Neural crest cell (in vitro differentiated cells): ENCODE results near the gene NUP93. TPM values are rescaled to one million over a fixed set of nuclear protein-coding genes. Genes with fewer than 3 reads are reported as not detected.

Experiments
- DNase-seq: peaks from one replicate; pipeline ENCODE4 v3.0.0; 2021; ENCODE audit warnings: low read depth, mixed read lengths, low spot score
- H3K27ac Mint-ChIP-seq: one replicate; pipeline ENCODE4 v1.8.0; 2021; ENCODE audit warnings: mild to moderate bottlenecking, mixed read lengths; ENCODE audit not compliant: unreplicated experiment
- H3K27me3 Mint-ChIP-seq: 2 replicates; pipeline ENCODE4 v1.8.0; 2021; ENCODE audit warnings: low read depth, mild to moderate bottlenecking, mixed read lengths
- H3K36me3 Mint-ChIP-seq: 2 replicates; pipeline ENCODE4 v1.8.0; 2021; ENCODE audit warnings: low read depth, mild to moderate bottlenecking, mixed read lengths
- H3K4me1 Mint-ChIP-seq: 2 replicates; pipeline ENCODE4 v1.8.0; 2021; ENCODE audit warnings: mixed read lengths
- H3K4me3 Mint-ChIP-seq: one replicate; pipeline ENCODE4 v1.8.0; 2021; ENCODE audit warnings: mild to moderate bottlenecking, mixed read lengths
- H3K9me3 Mint-ChIP-seq: 2 replicates; pipeline ENCODE4 v1.8.0; 2021; ENCODE audit warnings: mixed read lengths
- CTCF ChIP-seq: fragments of 200-600 bp; sonication (generic); conservative IDR thresholded peaks from 2 replicates; pipeline ENCODE4 v1.5.0; 2021; ENCODE audit warnings: antibody characterized with exemption, mild to moderate bottlenecking
- total RNA-seq: library from RNA; stranded (reverse); gene quantifications from 2 replicates; pipeline ENCODE4 v1.2.1, GENCODE V29; 2021

NUP93 gene
- total RNA-seq, 1 donor from 2014 or later: 152 TPM

DNA sequence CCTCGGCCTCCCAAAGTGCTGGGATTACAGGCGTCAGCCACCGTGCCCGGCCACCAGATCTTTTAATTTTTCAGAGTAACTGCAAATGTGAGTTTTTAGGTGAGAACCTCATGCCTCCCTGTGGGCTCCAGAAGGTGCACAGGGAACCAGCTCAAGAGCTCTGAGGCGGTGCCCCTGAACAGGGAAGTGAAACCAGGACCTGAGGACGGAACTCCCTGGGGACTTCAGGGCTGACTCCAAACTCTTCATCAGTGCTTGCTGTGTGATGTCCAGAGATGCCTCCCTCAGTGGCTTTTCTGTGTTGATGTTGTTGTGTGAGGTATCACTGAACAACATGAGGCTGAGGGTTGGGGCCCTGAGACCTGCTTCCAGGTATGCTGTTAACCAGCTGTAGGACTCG, 158.9 kb downstream of the NUP93 start:
- Mint-ChIP-seq H3K27ac (no peak overlapping the region), H3K36me3 (no peaks in the 10 kb centered on the region), H3K4me1 (no peaks in the 10 kb centered on the region), H3K4me3 (no peak overlapping the region), H3K9me3 (peaks cover 5% of the 10 kb centered on the region), H3K27me3 (no peaks in the 10 kb centered on the region)
- DNase-seq: no peak
- no peak for TF ChIP-seq CTCF

GRCh38 chr16:56889206-56889605, 159.3 kb downstream of the NUP93 start:
- H3K27ac Mint-ChIP-seq: no peak overlapping the region
- TF ChIP-seq CTCF: no peak
- no peaks in the 10 kb centered on the region for H3K27me3 Mint-ChIP-seq
- H3K4me3 Mint-ChIP-seq: no peak overlapping the region
- no peaks in the 10 kb centered on the region for H3K4me1 Mint-ChIP-seq
- no peaks in the 10 kb centered on the region for H3K36me3 Mint-ChIP-seq
- DNase-seq: no peak
- H3K9me3 Mint-ChIP-seq: peaks cover 5% of the 10 kb centered on the region

DNA sequence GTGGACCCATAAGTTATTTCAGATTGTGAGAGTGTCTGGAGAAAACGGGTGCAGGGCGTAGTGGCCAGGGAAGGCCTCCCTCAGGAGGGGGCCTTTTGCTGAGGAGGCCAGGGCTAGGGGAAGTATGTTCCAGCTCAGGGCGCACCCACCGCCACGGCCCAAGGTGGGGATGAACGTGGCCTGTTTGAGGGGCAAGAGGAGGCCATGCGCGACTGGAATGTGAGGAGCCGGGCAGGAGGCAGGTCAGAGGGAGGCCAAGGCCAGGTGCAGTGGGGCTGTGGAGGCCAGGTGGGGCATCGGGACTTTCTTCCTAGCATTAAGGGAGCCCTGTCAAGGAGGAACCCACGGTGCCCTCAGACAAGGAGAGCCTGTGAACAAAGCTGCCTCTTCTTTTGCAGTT, 161.8 kb downstream of the NUP93 start:
- no peaks in the 10 kb centered on the region for H3K4me1 Mint-ChIP-seq
- no peak for DNase-seq
- no peaks in the 10 kb centered on the region for H3K9me3 Mint-ChIP-seq
- no peak overlapping the region for H3K4me3 Mint-ChIP-seq
- no peaks in the 10 kb centered on the region for H3K36me3 Mint-ChIP-seq
- no peaks in the 10 kb centered on the region for H3K27me3 Mint-ChIP-seq
- no peak for TF ChIP-seq CTCF
- no peak overlapping the region for H3K27ac Mint-ChIP-seq

- DNase-seq: no peak
- H3K4me3 Mint-ChIP-seq: no peak overlapping the region
- H3K9me3 Mint-ChIP-seq: no peaks in the 10 kb centered on the region
- no peaks in the 10 kb centered on the region for H3K36me3 Mint-ChIP-seq
- TF ChIP-seq CTCF: no peak
- no peaks in the 10 kb centered on the region for H3K27me3 Mint-ChIP-seq
- no peak overlapping the region for H3K27ac Mint-ChIP-seq
- no peaks in the 10 kb centered on the region for H3K4me1 Mint-ChIP-seq
These were observed 162.8 kb downstream of the NUP93 start for GRCh38 chr16:56892705-56893104.

- no peaks in the 10 kb centered on the region for H3K4me1 Mint-ChIP-seq
- no peaks in the 10 kb centered on the region for H3K27me3 Mint-ChIP-seq
- DNase-seq: no peak
- H3K4me3 Mint-ChIP-seq: no peak overlapping the region
- H3K27ac Mint-ChIP-seq: no peak overlapping the region
- H3K36me3 Mint-ChIP-seq: no peaks in the 10 kb centered on the region
- no peaks in the 10 kb centered on the region for H3K9me3 Mint-ChIP-seq
- TF ChIP-seq CTCF: no peak
These were observed 164.5 kb downstream of the NUP93 start for GRCh38 chr16:56894331-56894917.
